GM18505 (cell line): ENCODE data around the gene OR6A2.

Experiments
- ATAC-seq: cut with Tn5 transposase; IDR thresholded peaks from one replicate; pipeline ENCODE4 v1.9.1; 2021; ENCODE audit not compliant: unreplicated experiment
- POLR2A ChIP-seq: IDR thresholded peaks from 4 replicates; pipeline ENCODE4 v1.6.1; 2011; ENCODE audit warnings: borderline replicate concordance; ENCODE audit not compliant: insufficient read depth, insufficient read length; ENCODE audit errors: extremely low read depth

The OR6A2 gene

DNA sequence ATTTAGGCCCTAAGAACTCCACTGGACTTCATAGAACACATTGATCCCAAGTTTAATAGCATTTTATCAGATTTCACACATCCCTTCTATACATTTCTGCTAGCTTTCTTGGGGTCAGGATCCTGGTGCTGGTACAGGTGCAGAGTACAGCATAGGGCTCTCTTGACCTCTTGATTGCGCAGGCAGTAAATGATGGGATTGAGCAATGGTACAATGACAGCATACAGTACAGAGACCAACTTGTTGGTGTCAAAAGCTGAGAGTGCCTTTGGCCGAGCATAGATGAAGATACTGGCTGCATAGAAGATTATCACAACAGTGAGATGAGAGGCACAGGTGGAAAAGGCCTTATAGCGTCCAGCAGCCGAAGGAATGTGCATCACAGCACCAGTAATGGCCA is 4.8 kb downstream of the OR6A2 start:
- no peak for TF ChIP-seq POLR2A
- ATAC-seq = no peak

DNA sequence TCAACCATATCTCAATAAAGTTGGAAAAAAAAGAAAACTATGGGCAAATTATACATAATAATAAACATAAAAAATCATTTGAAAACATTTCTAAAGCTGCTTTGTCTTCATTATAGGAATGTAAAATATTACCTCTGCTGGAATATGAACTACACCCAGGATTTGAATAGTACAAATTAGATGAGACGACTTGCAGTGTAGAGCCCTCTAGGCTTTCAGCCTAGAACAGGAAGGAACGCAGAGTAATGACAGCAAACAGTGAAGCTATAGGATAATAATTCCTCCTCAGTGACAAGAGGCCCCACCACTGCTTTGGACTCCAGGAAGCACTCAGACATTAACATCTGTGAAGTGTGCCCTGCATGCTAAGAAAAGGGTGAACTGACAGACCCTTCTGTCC is 8.9 kb downstream of the OR6A2 start:
- no peak for TF ChIP-seq POLR2A
- no peak for ATAC-seq

DNA sequence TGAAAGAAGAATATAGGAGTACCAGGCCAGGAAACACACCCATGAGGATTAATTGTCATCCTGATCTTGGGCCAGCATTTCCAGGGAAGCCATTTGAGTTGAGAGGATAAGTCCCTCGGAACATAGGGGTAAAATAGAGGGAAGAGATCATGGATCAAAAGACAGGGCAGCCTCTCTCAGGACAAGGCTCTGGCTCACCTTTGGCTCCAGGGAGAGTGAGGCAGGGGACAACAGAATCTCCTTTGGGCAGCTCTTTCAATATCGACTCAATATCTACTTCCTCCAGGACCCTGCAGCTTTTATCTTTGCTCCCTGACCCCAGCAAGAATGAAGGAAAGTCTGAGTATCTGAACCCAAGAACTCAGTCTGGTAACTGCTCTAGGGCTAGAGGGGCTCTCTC is 16.8 kb downstream of the OR6A2 start, which contains the start of gene OR2AG1:
OR2AG1 (plus strand) TSS at position 301 of the 400 bp plus-strand sequence. CDS start 2,018 bp downstream, outside the sequence.
- no peak for TF ChIP-seq POLR2A
- no peak for ATAC-seq

DNA sequence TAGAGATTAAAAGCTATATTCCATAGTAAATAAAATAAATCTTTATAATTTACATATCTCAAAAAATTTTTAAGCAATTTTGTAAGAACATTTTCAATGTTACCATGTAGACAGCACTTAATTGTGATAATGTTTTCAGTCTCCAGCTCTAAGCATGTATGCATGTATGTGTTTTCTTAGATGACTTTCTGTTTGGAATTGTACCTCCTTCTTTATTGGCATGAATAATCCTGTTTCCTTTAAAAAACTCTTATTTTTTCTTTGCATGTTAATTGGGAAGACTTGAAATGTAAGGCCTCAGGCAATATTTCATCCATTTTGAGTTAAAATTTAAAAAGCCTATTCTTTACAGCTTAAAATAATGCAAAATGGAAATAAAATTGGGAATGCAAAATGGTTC is 18.7 kb downstream of the OR6A2 start:
- ATAC-seq = no peak
- no peak for TF ChIP-seq POLR2A

DNA sequence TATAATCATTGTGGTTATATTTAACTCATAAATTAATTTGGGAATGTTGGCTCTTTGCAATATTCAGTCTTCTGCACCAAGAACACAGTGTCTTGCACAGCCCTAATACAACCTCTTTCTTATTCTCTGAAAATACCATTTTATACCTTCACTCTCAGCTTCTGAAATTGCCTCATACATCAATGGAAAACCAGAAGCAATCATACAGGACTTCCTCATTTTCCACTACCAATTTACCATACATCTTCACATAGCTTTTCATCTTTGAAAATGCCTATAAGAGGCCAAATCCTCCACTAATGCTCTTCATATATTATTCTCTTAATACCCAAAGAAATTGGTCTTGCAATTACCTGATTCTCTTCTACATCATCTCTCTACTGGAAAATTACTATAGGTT is 21.0 kb downstream of the OR6A2 start:
- no peak for ATAC-seq
- no peak for TF ChIP-seq POLR2A

DNA sequence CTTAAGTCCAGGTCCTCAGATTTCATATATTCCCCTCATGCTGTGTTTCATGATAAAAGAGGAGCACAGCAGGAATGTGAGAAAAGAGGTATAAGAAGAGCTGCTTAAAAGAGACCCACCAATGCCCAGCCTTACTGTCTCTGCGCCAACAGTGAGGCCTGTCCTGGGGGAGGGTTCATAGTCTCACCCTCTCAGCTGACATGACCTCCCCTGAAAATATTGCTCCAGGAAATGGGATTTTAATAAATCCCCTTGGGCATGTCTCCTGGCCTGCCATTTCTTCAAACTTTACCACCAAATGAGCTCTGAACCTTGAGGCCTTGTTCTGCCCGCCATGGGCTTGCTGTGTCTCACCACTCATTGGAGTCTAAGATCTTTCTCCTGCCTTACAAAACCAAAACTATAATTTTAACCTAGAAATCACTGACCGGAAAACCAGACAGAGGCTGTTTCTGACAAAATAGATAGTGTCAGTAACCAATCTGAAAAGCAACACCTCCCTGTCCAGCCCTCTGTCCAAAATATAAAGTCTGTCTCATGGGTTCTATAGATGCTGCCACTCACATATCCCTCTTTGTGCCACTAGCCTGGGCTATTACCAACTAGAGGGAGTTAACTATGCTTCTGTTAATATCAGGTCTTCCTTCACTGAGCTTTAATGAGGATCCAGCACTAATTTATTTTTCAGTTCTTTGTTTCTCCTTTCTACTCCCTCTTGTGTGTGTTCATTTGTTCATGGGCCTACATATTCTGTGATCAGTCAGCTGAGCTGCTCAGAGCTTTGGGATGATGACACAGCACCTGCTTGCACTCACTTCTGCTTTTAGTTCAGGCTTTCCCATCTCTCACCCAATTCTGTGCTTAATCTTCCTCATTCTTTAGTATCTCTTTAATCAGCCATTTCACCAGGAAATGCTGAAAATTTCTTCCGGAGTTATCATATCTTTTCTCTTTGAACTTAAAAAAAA is 27.3 kb downstream of the OR6A2 start, which contains the start of gene OR2AG2:
OR2AG2 (minus strand) TSS at position 51 of the 968 bp plus-strand sequence. CDS start 3,019 bp downstream, outside the sequence.
- ATAC-seq = peak; percentile 93
- TF ChIP-seq POLR2A = no peak

DNA sequence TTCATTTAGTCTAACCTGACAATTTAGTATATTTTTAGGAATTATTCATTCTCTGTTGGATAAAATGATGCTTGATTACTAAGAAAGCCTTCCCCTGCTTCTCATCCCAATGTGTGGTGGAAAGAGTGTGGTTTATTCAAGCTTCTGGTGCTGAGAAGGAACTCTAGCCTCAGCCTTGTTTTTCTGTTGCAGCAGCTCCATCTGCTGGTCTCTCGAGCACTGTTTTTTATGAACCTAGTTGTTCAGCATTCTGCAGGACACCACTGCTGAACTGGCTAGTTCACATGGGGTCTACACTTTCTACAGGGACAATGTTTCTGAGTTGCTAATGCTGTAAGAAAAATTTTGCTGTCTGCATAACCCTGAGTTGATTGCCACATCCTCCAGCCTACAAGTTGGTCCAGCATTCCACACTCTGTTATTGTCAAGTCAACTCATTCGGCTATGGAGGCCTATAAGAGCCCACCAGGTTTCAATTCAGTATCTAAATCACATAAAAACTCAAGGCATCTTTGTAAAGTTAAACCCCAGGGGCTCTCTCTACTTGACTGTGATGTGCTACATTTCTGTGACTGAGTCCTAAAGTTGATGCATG is 42.0 kb downstream of the OR6A2 start:
- ATAC-seq = no peak
- no peak for TF ChIP-seq POLR2A

DNA sequence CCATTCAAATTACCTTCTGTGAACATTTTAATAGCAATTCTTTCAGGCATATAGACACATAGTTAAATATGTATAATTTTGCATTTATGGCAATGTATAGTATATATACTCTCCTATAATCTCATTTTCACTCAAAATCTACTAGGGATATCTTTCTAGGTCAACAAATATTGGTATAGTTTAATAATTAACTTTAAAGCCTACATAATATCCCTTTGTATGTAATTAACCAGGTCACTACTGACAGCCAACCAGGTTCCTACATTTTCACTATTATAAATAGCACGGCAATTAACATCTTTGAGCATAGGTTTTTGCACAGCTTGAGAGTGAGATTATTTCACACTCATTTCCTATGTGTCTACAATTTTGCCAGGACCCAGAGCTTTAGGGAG is 43.5 kb downstream of the OR6A2 start:
- ATAC-seq = no peak
- TF ChIP-seq POLR2A = no peak

DNA sequence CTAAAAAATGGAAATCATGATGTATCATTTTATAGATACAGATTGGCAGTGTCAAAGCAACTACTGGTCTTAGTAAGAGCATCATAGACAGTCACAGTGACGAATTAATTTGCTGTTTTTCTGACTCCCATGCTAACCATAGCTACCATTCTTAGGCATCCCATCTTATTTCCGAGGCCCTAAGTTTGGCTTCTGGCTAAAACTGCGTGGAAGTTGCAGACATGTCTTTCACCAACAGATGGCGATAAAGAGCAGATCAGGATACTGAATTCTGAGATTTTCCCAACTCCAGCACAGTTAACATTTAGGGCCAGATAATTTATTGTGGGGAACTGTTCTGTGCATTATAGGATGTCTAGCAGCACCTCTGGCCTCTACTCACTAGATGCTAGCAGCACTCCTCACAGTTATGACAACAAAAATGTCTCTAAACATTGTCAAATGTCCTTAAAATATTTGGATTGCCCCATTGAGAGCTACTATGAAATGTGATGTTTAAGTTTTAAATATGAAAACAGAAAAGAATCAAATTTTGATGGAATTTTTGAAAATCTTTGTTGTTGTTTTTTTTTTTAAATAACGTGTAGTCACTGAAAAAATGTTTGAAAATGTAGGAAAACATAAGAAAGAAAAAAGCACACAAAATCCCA is 44.1 kb downstream of the OR6A2 start:
- ATAC-seq = no peak
- no peak for TF ChIP-seq POLR2A

DNA sequence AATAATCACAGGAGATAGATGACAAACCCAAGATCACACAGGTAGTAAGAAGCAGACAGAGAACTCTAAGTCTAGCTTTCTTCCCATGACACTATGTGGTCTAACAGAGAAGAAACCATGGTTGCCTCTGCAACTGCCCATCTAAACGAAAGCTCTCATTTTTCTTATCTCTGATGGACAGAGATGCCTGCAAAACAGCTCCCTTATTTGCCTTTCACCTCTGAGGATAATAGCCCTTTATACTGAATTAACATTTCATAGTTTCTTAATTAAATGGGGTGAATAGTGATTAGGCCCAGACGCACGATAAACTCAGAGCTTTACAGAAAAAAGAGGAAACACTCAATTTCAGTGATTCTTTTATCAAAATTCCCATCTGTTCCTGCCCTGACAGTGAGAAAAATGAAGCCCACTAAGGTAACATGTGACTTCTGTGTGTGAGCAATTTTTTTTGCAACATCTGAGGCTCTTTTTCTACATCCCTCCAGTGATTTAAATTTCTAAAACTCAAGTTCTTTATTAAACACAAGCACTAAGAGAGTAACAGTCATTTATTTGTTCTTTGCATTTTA is 52.3 kb downstream of the OR6A2 start:
- no peak for ATAC-seq
- no peak for TF ChIP-seq POLR2A

DNA sequence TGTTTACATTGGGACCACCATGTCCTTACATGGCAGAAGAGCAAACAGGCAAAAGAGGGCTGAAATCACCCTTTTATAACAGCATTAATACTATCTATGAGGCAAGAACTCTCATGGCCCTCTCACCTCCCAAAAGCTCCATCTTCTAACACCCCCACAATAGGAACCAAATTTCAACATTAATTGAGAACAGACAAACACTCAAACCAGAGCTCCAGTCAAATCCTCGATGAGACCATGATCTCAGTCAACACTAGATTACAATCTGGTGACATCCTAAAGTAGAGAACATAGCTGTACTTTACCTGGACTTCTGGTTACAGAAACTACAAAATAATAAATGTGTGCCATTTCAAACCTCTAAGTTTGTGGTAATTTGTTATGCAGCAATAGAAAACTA is 52.9 kb downstream of the OR6A2 start:
- TF ChIP-seq POLR2A = no peak
- ATAC-seq = peak; percentile 18

DNA sequence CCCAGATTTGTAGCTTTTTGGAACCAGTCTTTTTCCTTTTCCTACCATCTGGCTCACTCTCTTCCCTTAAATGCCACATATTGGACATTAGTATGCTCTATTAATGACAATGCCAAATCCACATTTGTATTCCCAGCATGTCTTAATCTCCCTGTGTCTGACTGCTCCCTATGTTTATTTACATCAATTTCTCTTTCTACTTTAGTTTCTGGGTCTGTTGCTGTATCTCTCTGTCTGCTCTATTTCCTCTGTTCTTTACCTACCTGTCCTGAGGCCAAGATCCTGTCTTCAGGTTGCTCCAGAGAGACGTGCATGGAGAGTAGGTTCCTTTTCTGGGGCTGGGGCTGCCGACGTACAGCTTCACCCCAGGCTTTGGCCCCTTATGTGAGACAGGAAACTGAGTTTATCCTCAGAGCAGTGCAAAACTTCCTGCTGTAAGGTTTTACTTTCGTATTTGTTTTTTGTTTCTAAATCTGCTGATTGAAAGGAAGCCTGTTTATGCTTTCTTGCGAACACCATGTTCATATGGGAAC is 53.3 kb downstream of the OR6A2 start:
- peak; percentile 81 for ATAC-seq
- peak; percentile 80 for TF ChIP-seq POLR2A
